Measurements from ENCODE around the gene HK2. TPM values are rescaled to one million over a fixed set of nuclear protein-coding genes. Genes with fewer than 3 reads are reported as not detected.

HK2 gene
- total and polyA plus RNA-seq, 12 donors = 3.4 to 43.4 (median 13.1) TPM

DNA sequence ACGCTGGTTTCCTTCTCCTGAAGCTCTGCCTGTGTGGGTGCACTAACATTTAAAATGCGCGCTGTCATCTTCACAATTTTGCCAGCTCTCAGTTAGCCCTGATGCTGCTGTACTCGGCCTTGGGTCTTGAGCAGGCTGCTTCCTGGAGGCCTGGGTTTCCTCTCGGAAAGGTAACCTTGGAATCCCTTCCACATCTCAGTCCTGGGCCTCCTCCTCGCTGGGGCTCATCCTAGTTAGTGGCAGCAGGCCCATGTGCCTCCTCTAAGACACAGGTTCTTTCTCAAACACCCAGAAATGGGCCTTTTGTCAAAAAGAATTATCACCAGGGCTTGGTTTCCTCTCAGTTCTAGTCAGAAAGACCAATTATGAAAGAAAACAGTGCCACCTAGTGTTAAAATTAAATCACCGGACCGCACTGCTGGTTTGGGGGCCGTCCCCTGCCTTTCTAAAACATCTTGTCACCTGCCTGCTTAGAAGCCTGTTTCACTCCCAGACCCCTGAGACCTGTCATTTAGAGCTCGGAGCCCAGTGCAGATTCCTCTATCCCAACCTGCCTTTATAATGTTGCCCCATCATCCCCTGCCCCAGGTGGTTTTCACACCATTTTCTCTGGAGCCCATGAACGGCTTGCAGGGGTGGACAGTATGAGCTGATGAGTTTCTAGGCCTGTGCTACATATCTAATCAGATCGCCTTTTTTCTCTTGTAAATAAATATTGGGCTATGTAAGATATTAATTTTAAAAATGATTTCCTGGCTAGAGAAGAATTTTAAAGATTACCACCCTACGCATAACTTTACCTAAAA, 42.4 kb downstream of the HK2 start:
- Histone ChIP-seq H3K36me3 (peaks cover 0 to 66% (median 0%) of the 10 kb centered on the region in 9 donors), H3K27me3 (no peaks in the 10 kb centered on the region), H3K9me3 (no peaks in the 10 kb centered on the region), H3K4me1 (peaks cover 0 to 46% (median 0%) of the 10 kb centered on the region in 9 donors), H3K4me3 (no peak overlapping the region), H3K27ac (peak overlapping the region in 1 of 10 donors; percentile 83)
- intact Hi-C loops (cut with DNase I) = loop anchor here (1.0 to 5.0 kb wide), 6 partner anchors 159 to 185 kb away; no protein-coding TSS in a partner anchor
- DNase-seq (peak in 1 of 2 donors; percentile 27), ATAC-seq (peak; percentile 65 to 85 (median 82))
- TF ChIP-seq, protein P1, sequence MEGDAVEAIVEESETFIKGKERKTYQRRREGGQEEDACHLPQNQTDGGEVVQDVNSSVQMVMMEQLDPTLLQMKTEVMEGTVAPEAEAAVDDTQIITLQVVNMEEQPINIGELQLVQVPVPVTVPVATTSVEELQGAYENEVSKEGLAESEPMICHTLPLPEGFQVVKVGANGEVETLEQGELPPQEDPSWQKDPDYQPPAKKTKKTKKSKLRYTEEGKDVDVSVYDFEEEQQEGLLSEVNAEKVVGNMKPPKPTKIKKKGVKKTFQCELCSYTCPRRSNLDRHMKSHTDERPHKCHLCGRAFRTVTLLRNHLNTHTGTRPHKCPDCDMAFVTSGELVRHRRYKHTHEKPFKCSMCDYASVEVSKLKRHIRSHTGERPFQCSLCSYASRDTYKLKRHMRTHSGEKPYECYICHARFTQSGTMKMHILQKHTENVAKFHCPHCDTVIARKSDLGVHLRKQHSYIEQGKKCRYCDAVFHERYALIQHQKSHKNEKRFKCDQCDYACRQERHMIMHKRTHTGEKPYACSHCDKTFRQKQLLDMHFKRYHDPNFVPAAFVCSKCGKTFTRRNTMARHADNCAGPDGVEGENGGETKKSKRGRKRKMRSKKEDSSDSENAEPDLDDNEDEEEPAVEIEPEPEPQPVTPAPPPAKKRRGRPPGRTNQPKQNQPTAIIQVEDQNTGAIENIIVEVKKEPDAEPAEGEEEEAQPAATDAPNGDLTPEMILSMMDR (IDR thresholded peaks at IDR 0.05) = peak; percentile 49 to 79 (median 73)
- WGBS, 2 donors = 47 to 56% methylated on average over 13 of the region's 13 CpGs

DNA sequence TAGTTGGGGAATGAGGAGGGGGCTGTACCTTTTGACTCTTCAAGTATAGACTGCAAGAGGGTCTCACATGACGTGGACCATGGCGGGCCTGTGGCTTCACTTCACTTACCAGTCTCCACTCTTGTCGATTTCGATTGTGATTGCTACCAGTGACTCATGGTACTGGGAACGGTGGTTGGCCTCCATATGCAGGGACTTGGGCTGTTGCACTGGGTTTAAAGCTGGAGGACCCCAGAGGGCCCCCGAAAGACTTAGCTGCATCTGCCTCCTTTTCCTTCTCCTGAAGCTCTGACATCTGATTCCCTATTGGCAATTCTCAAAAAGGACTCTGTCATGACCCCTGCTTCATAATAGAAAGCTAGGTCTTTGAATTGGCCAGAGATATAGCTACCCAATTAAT, 43.4 kb downstream of the HK2 start:
- DNase-seq = no peak
- Histone ChIP-seq H3K9me3 (no peaks in the 10 kb centered on the region), H3K27me3 (no peaks in the 10 kb centered on the region), H3K4me3 (no peak overlapping the region), H3K36me3 (peaks cover 0 to 77% (median 0%) of the 10 kb centered on the region in 9 donors), H3K27ac (no peak overlapping the region), H3K4me1 (peaks cover 0 to 37% (median 0%) of the 10 kb centered on the region in 9 donors)
- no peak for ATAC-seq
- WGBS, 2 donors = 80 to 82% methylated on average over 6 of the region's 6 CpGs
- intact Hi-C loops (cut with DNase I) = loop anchor here in 8 of 10 donors (2.0 to 5.0 kb wide), 5 partner anchors 160 to 187 kb away; no protein-coding TSS in a partner anchor
- TF ChIP-seq, protein P1 (IDR thresholded peaks at IDR 0.05) = no peak

DNA sequence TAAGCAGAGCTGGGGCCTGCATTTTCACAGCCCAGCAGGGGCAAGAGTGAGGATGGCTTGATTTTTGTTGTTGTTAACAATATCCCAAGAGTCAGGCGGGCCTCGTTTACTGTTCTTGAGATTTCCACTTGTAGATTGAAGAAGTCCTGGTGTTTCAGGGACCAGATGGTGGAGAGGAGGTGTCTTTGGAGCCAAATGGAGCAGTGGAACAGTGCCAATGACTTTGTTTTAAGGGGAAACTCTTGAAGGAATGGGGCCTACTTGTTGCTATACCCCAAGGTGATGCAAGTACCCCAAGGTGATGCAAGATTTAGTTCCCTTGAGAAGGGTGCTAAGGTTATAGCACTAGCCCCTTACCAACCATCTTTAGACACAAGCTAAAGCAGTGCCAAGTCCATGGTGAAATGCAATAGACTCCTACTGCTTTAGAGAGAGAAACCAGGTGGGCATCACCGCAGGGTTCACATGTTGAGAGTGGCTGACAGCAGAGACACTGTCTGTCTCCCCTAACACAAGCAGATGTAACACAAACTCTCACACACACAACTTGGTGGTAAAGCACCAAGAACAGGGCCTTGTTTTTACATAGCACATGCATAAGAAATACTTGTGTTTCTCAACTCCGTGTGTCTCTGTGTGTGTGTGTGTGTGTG, 44.0 kb downstream of the HK2 start:
- peaks cover 0 to 78% (median 0%) of the 10 kb centered on the region in 9 donors for H3K36me3 ChIP-seq
- ATAC-seq = no peak
- WGBS, 2 donors = 79 to 90% methylated on average over 4 of the region's 4 CpGs
- intact Hi-C loops (cut with DNase I) = loop anchor here in 8 of 10 donors (2.0 to 5.0 kb wide), 5 partner anchors 161 to 187 kb away; no protein-coding TSS in a partner anchor
- H3K27me3 ChIP-seq = no peaks in the 10 kb centered on the region
- H3K4me3 ChIP-seq = no peak overlapping the region
- H3K4me1 ChIP-seq = peaks cover 0 to 32% (median 0%) of the 10 kb centered on the region in 9 donors
- TF ChIP-seq, protein P1 (IDR thresholded peaks at IDR 0.05) = no peak
- H3K9me3 ChIP-seq = no peaks in the 10 kb centered on the region
- DNase-seq = no peak
- H3K27ac ChIP-seq = no peak overlapping the region

DNA sequence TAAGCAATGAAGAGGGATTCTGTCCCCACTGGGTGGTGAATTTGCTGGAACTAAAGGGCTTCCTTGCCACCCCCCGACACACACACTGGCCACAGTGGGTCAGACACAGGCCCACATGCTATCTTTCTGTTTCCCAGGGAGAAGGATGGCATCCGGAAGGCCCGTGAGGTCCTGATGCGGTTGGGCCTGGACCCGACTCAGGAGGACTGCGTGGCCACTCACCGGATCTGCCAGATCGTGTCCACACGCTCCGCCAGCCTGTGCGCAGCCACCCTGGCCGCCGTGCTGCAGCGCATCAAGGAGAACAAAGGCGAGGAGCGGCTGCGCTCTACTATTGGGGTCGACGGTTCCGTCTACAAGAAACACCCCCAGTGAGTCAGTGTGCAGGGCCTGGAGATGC, 44.6 kb downstream of the HK2 start:
- H3K4me1 ChIP-seq = peaks cover 0 to 27% (median 0%) of the 10 kb centered on the region in 9 donors
- H3K9me3 ChIP-seq = no peaks in the 10 kb centered on the region
- WGBS, 2 donors = 95 to 96% methylated on average over 20 of the region's 20 CpGs
- TF ChIP-seq, protein P1 (IDR thresholded peaks at IDR 0.05) = no peak
- H3K4me3 ChIP-seq = no peak overlapping the region
- no peak overlapping the region for H3K27ac ChIP-seq
- ATAC-seq = no peak
- H3K36me3 ChIP-seq = peaks cover 0 to 79% (median 0%) of the 10 kb centered on the region in 9 donors
- H3K27me3 ChIP-seq = no peaks in the 10 kb centered on the region
- DNase-seq = no peak
- intact Hi-C loops (cut with DNase I) = loop anchor here in 7 of 10 donors (5.0 kb wide), 3 partner anchors 161 to 186 kb away; no protein-coding TSS in a partner anchor

All from heart right ventricle (tissue), 16 donors.